ENCODE results near the gene VTI1A.
"Not testable (repeated sequence)": the region's sequence is repeated elsewhere in the genome, so short reads cannot be mapped to it uniquely, and the experiment has no call there.

VTI1A gene

GRCh38 chr10:112728118-112728883 lies 281.3 kb downstream of the VTI1A start:
- no peak for DNase-seq

- no peak for DNase-seq
These were observed 282.0 kb downstream of the VTI1A start for GRCh38 chr10:112728997-112729396.

GRCh38 chr10:112731450-112731849 lies 284.4 kb downstream of the VTI1A start:
- DNase-seq, result not testable (repeated sequence)

DNA sequence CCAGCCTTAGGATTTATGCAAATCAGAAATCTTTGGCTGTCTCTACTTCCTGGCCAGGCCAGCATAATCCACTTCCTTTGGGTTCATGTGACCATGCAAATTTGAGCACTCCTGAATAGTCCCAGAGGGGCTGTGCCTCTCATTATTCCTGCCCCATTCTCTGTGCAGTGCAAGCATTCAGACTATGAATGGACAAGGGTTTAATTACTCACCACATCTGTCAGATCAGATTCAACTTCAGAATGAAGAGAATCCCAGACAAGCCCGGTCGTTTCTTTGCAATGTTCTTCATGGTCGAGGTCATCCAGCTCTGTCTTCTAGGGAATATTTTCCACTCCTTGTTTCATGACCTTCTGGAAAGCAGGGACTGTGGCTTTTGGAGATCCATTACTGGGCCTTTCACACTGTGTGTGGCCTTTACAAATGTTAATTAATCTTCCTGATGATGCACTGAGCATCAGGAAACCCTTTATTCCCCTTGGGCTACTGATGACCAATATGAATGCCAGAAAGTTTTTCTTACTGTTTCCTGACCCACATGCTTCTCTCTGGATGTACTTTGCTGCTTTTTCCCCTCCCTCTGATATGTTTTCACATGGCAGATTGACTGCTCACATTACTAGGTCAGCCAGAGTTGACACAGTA lies 285.4 kb downstream of the VTI1A start:
- DNase-seq, result no peak

DNA sequence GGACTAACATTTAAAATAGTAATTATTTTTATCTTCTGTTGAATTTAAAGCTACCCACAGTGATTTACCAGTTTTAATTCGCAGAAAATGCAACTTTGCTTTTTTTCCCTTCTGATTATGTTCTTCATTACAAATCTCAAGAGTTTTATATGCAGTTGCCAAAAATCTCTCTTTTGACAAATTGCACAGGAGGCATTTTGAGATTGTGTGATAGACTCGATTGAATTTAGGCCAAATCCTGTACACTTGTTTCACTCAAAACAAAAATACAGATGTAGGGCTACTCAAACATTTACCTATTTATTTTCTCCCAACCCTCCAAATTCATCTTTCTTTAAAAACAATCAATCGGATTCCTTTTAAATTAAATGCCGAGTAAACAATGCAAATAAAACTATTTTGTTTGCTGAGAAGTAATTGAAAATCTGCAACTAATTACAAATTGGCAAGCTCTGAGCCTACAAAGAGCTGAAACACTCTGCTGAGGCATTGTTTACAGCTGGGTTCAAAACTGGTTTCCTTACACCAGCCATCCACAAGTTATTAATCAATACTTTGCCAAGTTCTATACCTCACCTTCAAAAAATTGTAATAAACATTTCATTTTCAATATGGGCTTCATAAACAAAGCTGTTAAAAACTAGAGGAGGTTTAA lies 288.2 kb downstream of the VTI1A start:
- DNase-seq, result no peak

- no peak for DNase-seq
These were observed 291.9 kb downstream of the VTI1A start for GRCh38 chr10:112738606-112739591.

DNA sequence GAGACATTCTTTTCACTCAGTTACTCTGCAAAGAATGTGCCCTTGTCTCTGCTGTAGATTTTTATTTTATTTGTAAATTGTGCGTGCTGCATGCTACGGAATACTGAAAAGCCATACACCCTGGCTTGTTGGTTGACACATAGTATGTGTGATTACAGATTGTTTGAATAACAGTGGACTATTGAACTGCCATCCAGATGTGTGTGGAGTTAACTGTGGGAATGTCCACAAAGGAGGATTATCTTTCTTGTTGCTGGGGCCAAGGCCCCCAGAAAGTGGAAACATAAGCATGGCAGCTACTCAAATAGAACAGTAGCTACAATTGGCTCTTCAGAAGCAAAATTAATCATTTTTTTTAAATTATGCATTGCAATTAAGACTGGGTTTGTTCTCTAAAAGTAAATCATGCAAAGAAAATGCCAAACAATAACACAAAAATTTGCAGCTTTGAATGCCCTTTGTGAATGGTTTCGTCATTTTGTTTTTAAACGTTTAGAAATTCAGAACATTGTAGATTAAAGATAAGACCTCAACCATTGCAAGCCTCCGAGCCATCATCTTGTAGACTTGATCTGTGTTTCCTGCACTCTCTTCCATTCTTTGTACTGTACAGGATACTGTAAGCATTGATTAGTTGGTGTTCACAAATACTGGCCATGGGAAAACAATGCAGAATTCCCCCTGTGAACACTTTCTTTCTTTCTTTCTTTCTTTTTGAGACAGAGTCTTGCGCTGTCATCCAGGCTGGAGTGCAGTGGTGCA lies 292.8 kb downstream of the VTI1A start:
- DNase-seq, result no peak

DNA sequence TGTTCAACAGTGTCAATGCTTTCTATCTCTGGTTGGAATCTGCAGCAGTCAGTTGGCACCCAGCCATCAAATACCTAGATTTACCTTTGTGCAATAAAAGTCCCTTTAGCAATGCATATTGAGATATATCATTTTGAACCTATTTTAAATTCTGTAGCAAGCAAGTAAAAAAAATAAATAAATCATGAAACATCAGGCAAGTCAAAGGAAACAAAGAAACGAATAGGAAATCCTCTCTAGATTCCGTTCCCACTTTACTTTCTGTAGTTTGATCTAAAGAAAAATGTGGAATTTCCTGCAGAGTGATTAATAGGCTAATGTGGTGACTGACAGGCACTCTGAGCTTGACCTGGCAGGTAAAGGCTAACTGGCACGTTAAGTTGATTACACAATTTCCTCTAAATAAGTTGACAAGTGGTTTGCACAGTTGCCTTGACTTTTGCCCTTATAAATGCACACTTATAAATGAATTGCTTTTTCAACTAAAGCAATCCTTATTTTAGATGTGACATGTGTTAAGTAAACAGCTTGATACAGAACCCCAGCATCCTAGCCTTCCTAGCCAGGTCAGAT lies 294.9 kb downstream of the VTI1A start:
- no peak for DNase-seq

DNA sequence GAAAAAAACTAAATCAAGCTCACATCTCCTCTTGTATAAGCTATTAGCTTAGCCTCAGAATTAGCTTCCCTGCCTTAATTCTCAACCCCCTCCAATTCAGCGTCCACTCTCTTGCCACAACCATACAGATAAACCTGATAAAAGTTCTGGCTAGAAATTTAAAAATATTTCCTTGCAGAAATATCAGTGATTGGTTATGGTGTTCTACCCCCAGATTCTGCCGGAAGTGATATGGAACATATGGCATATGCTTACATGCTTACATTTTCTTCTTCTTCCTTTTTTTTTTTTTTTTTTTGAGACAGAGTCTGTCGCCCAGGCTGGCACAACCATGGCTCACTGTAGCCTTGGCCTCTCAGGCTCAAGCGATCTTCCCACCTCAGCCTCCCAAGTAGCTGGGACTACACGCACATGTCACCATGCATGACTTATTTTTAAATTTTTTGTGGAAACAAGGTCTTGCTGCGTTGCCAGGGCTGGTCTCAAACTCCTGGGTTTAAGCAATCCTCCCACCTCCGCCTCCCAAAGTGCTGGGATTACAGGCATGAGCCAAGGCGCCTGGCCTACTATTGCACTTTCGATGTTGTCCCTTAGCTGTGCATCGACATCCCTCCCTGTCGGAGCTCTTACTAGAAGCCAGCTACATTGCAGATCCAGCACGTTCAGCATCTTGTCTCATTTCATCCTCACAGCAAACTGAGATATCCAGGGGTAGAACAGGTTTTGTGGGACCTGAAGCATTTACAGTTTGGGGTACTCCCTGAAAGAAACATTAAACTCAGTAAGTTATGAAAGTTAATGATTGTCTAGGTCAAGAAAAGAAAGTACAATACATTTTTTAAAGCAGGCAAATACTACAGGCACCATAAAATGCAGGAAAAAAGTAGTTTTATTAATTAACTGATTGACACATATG lies 297.4 kb downstream of the VTI1A start:
- DNase-seq, result no peak

DNA sequence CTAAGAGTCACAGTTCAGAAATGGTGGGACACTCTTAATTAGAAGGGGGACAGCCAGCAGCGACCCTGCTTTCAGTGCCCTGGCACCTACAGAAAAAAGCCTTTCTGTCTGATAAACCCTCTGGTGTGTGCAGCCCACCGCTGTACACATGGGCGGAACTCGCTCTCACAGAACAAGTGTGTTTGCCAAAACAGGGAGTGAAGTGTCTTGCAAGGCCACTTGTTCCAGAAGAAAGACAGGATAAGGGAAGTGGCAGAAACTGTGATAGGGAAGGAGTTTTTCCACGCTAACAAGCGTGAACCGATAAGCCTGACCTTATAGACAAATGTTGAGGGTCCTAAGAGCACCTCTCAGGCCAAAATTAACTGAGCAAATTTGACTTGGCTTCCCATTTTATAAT lies 299.3 kb downstream of the VTI1A start:
- no peak for DNase-seq

DNA sequence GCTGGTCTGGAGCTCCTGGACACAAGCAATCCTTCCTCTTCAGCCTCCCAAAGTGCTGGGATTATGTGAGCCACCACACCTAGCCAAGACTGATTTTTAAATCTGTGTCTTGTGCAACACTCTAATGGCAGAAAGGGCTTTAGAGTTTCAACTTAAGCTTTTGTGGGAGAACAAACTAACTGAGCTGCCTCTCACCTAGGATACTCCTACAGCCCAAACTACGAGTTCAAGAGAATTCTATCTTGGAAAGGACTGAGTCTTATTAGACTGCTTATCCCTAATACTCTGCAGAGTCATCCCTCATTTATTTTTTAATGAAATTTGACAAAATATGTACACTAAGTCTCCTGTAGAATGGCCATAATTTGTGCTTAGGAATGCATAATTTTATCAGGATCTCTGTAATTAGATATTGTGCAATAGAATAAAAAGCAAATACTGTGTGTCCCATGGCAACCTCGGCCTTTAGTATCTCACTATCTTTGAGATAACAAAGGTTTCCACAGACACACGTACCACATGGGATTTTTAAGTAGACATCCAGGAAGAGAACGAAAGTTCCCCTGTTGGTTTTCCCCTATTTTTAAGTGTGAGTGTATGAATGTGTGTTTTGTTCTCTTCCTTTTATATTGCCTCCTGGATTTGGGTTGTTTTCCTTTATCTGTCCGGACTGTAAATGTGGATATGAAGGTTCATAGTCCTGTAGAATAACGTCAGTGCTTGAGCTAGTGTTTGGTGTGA lies 303.6 kb downstream of the VTI1A start:
- no peak for DNase-seq

DNA sequence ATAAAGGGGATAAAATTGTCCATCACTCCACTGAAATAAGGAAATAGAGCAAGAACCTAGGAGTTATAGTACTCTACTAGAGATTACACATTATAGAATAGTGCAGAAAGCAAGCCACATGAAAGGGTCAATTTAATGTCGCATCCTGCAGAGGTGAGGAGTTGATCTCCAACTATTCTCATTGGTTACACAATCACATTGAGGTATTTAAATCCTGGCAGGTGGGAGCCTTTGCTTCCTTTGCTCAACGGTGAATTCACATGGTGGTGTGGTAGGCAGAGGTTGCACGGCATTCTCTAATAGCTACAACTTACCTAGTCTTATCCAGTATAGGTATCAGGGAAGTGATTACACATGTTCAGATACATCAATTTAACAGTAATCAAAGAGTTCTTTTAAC lies 304.6 kb downstream of the VTI1A start:
- DNase-seq, result no peak

DNA sequence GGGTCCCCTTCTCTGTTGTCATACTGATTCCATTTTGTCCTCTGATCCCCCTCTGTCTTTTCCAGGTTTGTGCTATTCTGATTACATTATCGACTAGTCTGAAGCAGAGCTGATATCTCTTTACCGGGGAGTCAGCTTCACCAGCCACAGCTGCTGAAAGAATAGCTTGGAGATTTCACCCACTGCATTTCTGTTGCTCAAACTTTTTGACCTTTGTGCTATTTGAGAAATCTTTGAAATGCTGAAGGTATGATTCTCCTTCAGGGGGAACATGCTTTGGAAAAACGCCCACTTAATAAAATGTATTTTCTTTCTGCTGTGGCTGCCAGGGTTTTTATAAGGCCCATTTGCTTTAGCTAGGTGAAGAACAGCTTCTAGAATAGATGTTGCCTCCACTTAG lies 305.3 kb downstream of the VTI1A start:
- no peak for DNase-seq

DNA sequence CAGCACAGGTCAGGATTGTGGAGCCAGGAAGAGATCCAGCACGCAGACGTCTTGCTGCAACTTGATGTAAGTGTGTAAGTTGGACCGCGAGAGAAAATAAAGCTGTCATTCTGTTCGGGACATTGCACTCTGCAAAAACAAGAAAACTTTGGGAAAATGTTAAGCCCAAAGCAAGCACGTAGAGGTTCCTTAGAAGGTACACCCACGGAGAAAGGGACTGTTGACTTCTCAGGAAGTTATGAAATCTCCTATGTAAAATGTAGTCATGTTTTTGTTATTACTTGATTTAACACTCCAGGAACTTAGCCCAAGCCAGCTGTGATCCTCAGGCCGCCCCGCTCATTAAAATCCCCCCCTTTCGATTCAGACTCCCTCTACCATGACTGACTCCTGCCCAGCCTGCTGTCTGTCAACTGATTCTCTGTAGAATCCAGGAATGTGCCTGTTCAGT lies 307.0 kb downstream of the VTI1A start:
- no peak for DNase-seq

DNA sequence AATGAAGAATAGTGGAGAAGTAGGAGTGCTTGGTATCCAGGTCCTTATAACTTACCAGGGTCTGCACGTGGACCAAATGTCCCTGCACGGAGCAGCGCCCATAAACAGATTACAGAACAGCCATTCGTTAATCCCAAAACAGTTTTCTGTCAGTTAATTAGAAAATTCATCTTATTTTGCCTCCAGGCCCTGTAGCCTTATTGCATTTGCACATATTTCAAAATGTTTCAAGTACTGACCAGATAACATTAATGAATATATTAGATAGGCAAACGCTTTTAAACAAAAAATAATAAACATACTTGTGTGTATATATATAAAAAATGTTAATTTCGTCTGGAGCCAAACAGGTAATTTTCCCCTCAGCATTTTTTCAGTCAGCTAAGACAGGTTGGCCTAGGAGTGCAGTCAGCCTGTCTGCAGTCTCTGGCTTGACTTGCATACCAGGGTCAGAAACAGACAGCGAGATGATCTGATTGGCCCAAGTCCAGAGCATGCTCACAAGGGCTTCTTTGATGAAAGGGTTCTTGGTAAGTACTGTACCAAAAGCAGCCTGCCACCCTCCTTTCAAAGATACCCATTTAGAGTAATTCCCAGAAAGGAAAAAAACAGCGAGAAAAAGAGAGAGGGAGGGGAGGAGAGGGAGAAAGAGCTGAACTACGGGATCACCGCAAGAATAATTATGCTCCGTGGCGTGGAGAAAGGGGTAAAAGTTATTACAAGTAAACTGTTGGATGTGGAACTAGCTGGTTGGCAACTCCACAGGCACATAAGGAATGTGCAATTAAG lies 308.6 kb downstream of the VTI1A start:
- DNase-seq, result no peak

DNA sequence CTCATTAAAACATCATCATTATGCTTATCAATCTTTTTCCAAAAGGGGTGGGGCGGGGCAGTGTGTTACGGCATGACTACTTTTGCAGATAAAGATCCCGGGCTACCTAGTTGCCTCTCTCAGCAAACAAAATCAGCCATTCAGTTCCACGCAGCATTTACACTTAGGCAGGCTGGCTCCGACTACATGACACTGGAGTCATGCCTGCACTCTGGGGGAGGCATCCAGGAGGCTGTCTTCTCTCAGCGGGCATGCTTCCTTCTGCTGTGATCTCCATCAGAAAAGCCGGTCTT lies 309.2 kb downstream of the VTI1A start:
- no peak for DNase-seq

DNA sequence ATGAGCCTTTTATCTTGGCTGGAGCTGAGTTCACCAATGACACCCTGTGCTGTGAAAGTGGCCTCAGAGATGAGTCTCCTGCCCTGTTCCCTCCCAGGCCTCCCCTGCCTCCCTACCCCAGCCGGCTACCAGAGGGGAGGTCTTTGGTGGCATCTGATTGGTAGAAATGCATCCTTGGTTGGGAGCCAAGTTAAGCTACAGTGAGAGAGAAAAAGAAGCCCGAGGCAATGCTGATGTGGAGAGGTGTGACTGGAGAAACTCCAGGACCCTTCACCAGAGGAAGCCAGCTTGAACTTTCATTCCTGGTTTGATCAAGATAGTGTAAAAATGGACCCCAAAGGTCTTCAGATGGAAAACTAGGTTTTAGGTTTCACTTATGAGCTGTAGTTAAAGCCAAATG lies 311.9 kb downstream of the VTI1A start:
- no peak for DNase-seq

DNA sequence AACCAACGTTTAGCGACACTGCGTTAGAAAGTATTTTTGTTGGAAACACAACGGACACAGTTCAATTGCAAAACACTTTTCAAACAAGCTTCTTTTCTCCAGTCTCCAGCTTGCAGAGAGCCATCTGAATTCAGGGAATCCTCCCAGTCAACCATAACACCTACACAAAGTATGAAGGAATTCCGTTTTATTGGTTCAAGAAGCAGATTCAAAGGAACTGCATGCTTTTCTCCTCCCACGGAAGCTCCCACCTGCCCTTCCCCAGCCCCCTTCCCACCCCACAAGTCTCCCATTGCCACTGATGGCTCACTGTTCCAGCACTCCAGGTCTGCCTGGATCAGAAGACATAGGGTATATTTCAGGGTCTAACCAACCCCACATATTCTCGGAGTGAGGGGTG lies 312.5 kb downstream of the VTI1A start:
- no peak for DNase-seq

- no peak for DNase-seq
These were observed 314.2 kb downstream of the VTI1A start for GRCh38 chr10:112761256-112761655.

Data from activated CD4-positive, alpha-beta T cell treated with anti-CD3 and anti-CD28 coated beads, Interleukin-2, amount 50 U/mL, for 1 hour (primary cell).